Jurkat, Clone E6-1 (cell line): ENCODE data around the gene TJP3.

ENCODE experiments used
- DNase-seq: peaks from one replicate; pipeline ENCODE4 v3.0.0-alpha.2; 2011; ENCODE audit warnings: low read depth, low spot score
- H3K4me3 ChIP-seq: 2 replicates; pipeline ENCODE4 v1.5.1; 2011; ENCODE audit warnings: mild to moderate bottlenecking, low read length, control low read depth, moderate library complexity

TJP3 gene

DNA sequence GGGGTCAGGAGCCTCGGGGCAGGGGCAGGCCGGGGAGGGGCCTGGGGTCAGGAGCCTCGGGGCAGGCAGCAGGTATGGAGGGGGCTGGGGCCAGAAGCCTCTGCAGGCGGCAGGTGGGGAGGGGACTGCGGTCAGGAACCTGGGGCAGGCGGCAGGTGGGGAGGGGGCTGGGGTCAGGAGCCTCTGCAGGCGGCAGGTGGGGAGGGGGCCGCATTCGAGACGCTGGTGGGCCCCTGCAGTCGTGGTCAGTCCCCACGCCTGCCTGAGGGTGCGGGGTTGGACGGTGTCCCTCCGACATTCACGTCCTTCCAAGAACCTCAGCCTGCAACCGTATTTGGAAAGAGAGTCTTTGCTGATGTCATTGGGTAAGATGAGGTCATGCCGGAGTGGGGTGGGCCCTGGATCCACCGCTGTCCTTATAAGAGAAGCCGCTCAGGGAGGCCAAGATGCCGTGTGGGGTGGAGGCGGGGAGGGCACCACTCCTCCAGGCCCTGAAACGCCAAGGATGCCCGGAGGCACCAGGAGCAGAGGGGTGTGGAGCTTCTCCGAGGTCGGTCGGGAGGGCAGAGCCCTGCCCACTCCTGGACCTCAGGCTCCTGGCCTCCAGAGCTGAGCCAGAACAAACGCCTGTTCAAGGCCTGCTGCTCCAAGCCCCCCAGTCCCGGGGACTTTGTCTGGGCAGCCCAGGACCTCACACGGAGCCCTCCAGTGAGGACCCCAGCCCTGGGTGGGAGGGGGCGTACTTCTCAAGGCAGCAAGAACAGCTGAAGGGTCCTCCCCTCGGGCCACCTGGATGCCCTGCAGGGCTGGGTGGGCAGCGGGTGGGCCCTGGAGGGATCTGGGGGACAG, 38.0 kb upstream of the TJP3 start:
- H3K4me3 ChIP-seq, result no peak overlapping the region
- no peak for DNase-seq

- no peak overlapping the region for H3K4me3 ChIP-seq
- no peak for DNase-seq
Measured at GRCh38 chr19:3670796-3671679, 37.1 kb upstream of the TJP3 start.

DNA sequence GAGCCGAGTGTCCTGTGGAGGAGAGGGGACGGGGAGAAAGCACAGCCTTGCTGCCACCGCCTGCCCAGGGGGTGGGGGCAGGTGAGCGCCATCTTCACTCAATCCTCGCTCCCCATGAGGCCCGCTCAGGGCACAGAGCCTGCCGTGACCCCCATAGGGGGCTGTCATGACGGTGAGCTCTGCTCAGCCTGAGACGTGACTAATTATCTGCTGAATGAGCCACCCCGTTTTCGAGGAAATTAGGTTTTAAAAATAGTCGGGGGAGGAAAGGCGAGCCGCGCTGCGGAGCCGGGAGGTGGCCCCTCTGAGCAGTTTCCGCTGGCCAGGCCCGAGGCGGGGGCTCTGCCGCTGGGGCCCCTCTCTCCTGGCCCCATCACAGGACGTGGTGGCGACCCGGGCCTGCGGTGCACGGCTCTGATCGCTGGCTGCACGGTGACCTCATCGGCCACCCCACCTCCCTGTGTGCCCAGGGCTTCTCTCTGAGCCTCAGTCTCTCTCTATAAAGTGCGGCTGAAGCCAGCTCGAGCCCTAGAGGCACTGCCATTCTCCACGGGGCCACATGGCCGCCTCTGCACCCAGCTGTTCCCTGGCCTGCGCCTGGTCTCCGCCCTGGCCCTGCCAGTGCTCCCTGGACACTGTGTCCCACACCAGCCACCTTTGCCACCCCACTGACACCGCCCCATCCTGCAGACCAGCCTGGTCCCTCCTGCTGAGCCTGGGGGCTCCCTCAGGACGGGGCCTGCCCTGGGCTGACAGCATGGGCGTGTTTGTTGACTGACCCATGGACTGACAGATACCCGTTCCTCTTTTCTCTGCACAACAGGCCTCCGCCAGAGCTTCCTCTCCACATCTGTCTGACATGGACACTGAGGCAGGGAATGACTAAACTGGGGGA, 36.3 kb upstream of the TJP3 start:
- DNase-seq, result no peak
- H3K4me3 ChIP-seq, result no peak overlapping the region

GRCh38 chr19:3672575-3672948, 35.6 kb upstream of the TJP3 start:
- DNase-seq, result no peak

DNA sequence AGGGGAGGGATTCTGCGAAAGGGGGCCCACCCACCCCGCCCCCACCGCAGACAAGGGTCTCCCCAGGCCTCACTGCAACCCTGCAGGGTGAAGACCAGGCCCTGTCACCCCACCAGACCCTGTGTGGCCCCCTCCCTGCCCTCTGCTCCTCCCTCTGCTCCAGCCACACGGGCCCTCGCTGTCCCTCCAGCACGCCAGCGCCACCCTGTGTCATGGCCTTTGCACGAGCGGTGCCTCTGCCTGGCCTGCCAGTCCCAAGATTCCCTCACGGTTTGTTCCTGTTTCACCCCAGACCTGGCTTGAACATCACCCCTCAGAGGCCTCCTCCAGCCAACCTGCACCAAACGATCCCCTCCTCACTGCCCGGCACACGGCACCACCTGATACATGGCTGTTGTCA, 35.2 kb upstream of the TJP3 start:
- no peak overlapping the region for H3K4me3 ChIP-seq
- DNase-seq, result no peak

More at GRCh38 chr19:3672575-3672948, 35.6 kb upstream of the TJP3 start:
- no peak overlapping the region for H3K4me3 ChIP-seq

- no peak overlapping the region for H3K4me3 ChIP-seq
- no peak for DNase-seq
Measured at GRCh38 chr19:3673506-3674439, 34.4 kb upstream of the TJP3 start.

DNA sequence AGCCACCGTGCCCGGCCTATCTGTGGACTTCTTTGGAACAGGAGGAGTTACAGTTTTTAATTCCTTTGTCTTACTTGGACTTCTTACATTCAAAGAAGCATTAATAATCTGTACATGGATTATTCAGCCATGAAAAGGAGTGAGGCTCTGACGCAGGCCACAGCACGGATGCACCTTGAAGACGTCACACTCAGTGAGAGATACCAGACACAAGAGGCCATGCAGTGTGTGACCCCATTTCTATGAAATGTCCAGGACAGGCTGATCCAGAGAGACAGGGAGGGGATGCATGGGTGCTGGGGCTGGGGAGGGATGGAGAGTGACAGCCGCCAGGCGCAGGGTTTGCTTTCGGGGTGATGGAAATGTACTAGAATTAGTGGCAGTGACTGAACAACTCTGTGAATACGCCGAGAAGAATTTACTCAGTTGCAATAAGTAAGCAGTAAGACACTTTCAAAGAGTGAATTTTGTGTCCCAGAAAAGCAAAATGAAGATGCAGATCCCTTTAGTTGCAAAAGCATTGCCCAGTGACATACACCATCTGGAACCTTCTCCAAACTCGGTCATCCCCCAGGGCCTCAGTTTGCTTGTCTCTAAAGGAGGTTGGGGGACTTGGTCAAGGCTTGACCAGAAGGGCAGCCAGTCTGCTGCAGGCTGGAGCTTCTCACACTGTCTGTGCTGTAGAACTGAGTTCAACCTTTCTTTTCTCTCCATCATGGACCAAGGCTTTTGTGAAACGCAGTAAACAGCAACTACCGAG, 33.2 kb upstream of the TJP3 start:
- no peak for DNase-seq
- H3K4me3 ChIP-seq, result no peak overlapping the region

GRCh38 chr19:3678188-3678587, 30.0 kb upstream of the TJP3 start:
- no peak overlapping the region for H3K4me3 ChIP-seq
- no peak for DNase-seq

- no peak for DNase-seq
- no peak overlapping the region for H3K4me3 ChIP-seq
Measured at GRCh38 chr19:3679138-3679537, 29.0 kb upstream of the TJP3 start.

- no peak overlapping the region for H3K4me3 ChIP-seq
- DNase-seq, result no peak
Measured at GRCh38 chr19:3679581-3679980, 28.6 kb upstream of the TJP3 start.

- no peak for DNase-seq
- no peak overlapping the region for H3K4me3 ChIP-seq
Measured at GRCh38 chr19:3680939-3681338, 27.2 kb upstream of the TJP3 start.

DNA sequence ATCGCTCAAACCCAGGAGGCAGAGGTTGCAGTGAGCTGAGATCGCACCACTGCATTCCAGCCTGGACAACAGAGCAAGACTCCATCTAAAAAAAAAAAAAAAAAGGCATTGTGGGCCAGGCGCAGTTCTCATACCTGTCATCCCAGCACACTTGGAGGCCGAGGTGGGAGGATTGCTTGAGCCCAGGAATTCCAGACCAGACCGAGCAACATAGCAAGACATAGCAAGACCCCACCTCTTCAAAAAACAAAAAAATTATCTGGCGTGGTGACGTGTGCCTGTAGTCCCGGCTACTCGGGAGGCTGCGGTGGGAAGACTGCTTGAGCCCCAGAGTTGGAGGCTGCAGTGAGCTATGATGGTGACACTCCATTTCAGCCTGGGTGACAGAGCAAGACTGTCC, 25.9 kb upstream of the TJP3 start:
- H3K4me3 ChIP-seq, result no peak overlapping the region
- DNase-seq, result no peak

DNA sequence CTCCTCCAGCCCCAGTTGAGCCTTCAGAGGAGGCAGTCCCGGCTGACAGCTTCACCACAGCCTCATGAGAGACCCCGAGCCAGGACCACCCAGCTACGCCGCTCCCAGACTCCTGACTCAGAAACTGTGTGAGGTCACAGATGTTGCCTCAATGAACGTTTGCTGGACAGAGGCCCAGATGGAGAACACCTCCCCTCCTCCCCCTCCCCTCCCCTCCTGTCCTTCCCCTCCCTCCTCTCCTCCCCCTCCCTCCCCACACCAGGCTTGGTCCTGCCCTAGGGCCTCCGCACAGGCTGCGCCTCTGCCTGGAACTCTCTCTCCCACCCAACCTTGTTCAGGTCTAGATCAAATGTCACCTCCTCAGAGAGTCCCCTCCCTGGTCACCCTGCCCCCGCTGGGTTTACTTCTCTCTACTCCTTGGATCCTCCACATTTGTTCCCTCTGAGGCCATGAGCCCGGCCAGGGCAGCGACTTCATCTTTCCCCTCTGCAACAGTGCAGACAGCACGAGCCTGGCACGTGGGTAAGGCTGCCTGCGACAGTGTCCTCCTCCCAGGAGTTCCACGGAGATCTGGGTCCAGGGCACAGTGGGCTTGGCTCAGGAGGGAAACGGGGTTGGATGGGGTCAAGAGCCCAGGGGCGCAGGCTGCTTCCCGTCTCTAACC, 25.3 kb upstream of the TJP3 start:
- H3K4me3 ChIP-seq, result no peak overlapping the region
- DNase-seq, result no peak

DNA sequence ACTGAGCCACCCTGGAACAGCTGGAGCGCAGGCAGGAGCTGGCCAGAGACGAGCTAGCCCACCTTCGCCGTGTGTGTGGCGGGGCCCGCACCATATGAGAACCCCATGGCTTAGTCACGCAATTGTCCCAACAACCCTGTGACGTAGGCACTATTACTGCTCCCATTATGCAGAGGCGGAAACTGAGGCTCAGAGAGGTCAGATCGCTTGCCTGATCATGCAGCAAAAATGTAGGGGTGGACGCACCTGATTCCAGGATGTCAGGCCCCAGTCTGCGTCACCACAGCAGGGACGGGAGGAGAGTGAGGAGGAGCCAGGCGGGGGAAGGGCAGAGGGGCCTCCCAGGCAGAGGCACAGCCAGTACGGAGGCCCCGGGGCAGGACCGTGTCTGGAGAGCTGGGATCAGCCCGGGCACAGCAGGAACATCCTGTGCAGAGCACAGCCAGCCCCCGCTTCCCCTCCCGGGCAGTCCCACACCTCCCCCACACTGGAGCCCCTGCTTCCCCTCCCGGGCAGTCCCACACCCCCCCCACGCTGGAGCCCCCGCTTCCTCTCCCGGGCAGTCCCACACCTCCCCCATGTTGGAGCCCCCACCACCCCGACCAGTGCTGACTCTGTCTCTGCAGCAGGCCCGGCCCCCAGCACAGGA, 24.7 kb upstream of the TJP3 start:
- H3K4me3 ChIP-seq, result no peak overlapping the region
- no peak for DNase-seq

DNA sequence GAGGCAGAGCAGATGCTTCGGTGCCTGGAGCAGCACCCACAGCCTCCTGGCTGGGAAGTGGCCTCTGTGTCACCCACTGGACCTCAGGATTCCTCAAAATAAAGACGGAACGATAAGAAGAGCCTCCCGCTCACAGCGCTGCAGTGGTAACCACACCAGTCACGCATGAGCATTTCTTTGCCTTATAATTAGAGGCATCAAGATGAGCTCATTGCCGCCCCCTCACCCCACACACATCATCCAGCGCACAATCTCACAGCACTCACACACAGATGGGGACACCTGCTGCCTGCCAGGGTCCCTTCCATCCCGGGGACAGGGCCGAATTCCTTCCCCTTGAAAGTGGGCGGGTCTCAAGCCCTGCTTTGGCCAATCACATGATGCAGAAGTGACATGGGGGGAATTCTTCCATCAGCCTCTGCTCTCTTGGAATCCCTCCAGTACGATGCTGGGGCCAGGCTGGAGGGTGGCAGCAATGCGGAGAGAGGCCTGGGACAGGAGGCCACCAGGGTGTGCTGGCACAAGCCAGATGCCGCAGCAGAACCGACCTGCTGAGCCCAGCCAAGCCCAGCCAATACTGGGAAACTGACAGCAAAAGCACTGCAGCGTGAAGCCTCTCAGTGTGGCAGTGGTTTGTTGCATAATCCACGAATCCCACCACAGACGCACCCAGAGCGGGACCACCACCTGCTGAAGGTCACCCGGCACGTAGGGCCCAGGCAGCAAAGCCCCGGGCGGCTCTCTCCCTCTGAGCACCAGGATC, 23.9 kb upstream of the TJP3 start:
- H3K4me3 ChIP-seq, result no peak overlapping the region
- no peak for DNase-seq

DNA sequence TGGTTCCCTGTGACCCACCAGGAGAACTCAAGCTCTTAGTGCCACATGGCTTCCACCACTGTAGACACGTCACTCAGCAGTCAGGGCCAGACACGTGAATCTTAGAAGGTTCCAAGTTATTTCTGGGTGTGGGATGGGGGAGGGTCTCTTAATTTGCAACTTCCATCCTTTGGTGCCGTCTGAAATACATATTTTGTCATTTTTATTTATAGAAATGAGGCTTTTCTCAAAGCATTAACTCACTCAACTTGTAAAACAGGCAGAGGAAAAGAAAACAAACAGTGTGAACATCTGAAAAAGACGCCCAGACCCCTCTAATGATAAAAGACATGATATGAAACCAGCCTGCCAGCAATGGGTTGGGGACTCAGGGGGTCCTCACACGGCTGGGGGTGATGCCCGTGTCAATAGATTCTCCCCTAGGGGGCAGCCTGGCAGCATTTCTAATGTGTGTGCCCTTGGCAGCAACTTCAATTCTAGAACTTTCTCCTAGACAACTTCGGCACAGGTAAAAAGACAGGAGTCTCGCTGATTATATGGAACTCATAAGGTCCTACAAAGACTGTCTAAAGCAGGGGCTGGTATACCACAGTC, 23.3 kb upstream of the TJP3 start:
- DNase-seq, result no peak
- H3K4me3 ChIP-seq, result no peak overlapping the region
